Keratinocyte (primary cell): ENCODE data around the gene EGFR. TPM values are rescaled to one million over a fixed set of nuclear protein-coding genes. Genes with fewer than 3 reads are reported as not detected.

Experiments
- DNase-seq: peaks from one replicate; pipeline ENCODE4 v3.0.0-alpha.2; 2011; ENCODE audit warnings: low read depth, missing footprints, low spot score
- FAIRE-seq: peaks from 2 replicates; lab custom pipeline; 2011; peaks lifted over from hg19 to GRCh38; lab: Jason Lieb, UNC
- H2AFZ ChIP-seq: 2 replicates; pipeline ENCODE4 v1.6.0; 2012; ENCODE audit warnings: low read length, control low read depth, inconsistent platforms; ENCODE audit not compliant: control insufficient read depth
- H3K27ac ChIP-seq: 2 replicates; pipeline ENCODE4 v1.5.1; 2011; ENCODE audit warnings: low read length; ENCODE audit not compliant: control insufficient read depth, insufficient read depth
- H3K27me3 ChIP-seq: 3 replicates; pipeline ENCODE4 v1.6.0; 2011; ENCODE audit warnings: low read length; ENCODE audit not compliant: control insufficient read depth, insufficient read depth; ENCODE audit errors: extremely low read depth
- H3K36me3 ChIP-seq, 2 experiments: 2 replicates in 1 of 2; 3 replicates in 1 of 2; pipeline ENCODE4 v1.5.1; 2011; ENCODE audit warnings: low read length in 2 of 2, mild to moderate bottlenecking in 1 of 2; ENCODE audit not compliant: control insufficient read depth in 2 of 2, insufficient read depth in 2 of 2; ENCODE audit errors: extremely low read depth in 1 of 2
- H3K4me1 ChIP-seq: 3 replicates; pipeline ENCODE4 v1.5.1; 2011; ENCODE audit warnings: low read length; ENCODE audit not compliant: control insufficient read depth, insufficient read depth; ENCODE audit errors: extremely low read depth
- H3K4me2 ChIP-seq: 3 replicates; pipeline ENCODE4 v1.6.0; 2011; ENCODE audit warnings: low read depth, low read length; ENCODE audit not compliant: control insufficient read depth, insufficient read depth; ENCODE audit errors: extremely low read depth
- H3K4me3 ChIP-seq, 3 experiments: fragments of 200-600 bp in 1 of 3; sonication (generic) in 1 of 3; 2 replicates in 2 of 3; 3 replicates in 1 of 3; pipeline ENCODE4 v1.5.1; 2011 to 2016; ENCODE audit warnings: low read length in 3 of 3, mild to moderate bottlenecking in 3 of 3, control low read depth in 2 of 3, inconsistent platforms in 1 of 3, low read depth in 1 of 3, mixed read lengths in 1 of 3, mixed run types in 1 of 3, moderate library complexity in 1 of 3; ENCODE audit not compliant: control insufficient read depth in 2 of 3, insufficient read depth in 2 of 3; ENCODE audit errors: extremely low read depth in 1 of 3
- H3K79me2 ChIP-seq: 2 replicates; pipeline ENCODE4 v1.6.0; 2012; ENCODE audit warnings: low read length; ENCODE audit not compliant: control insufficient read depth, insufficient read depth
- H3K9ac ChIP-seq: 3 replicates; pipeline ENCODE4 v1.6.0; 2011; ENCODE audit warnings: low read length; ENCODE audit not compliant: control insufficient read depth, insufficient read depth; ENCODE audit errors: extremely low read depth
- H3K9me1 ChIP-seq: 3 replicates; pipeline ENCODE4 v1.6.0; 2011; ENCODE audit warnings: low read length; ENCODE audit not compliant: control insufficient read depth, insufficient read depth; ENCODE audit errors: extremely low read depth
- H3K9me3 ChIP-seq: 2 replicates; pipeline ENCODE4 v1.5.1; 2012; ENCODE audit warnings: low read depth, low read length; ENCODE audit not compliant: control insufficient read depth
- H4K20me1 ChIP-seq: 3 replicates; pipeline ENCODE4 v1.6.0; 2011; ENCODE audit warnings: low read length; ENCODE audit not compliant: control insufficient read depth, insufficient read depth; ENCODE audit errors: extremely low read depth
- EZH2 ChIP-seq: IDR thresholded peaks from one replicate; pipeline ENCODE4 v1.6.1; 2012; ENCODE audit warnings: inconsistent platforms, mild to moderate bottlenecking, low read length, moderate library complexity
- dilution Hi-C: fragments of 300-500 bp; cut with MboI; formaldehyde crosslinking; loops from one replicate; pipeline ENCODE4 v1.7.0; 2020; ENCODE audit warnings: low sequenced_read_pairs; ENCODE audit not compliant: extremely low pct_ligation_motif_present
- polyA plus RNA-seq, 5 experiments: library from polyadenylated mRNA; depleted of rRNA in 3 of 5; stranded (reverse) in 3 of 5; stranded (forward) in 1 of 5; unstranded in 1 of 5; fragments of >200 nt; gene quantifications; 1 replicate in 1 of 5; 2 replicates in 3 of 5; 3 replicates in 1 of 5; pipeline versions ENCODE4 v1.2.1 to v1.2.3, GENCODE V29; 2011 to 2012; ENCODE audit warnings: missing spikeins in 2 of 5, low read depth in 1 of 5, low replicate concordance in 1 of 5
- TF ChIP-seq, protein P1 (sequence below), 3 experiments: IDR thresholded peaks in 1 of 3; conservative IDR thresholded peaks in 1 of 3; optimal IDR thresholded peaks in 1 of 3; 2 replicates in 2 of 3; 3 replicates in 1 of 3; pipeline versions ENCODE3 to v1.5.1; 2011; ENCODE audit warnings: low read length in 3 of 3, mild to moderate bottlenecking in 3 of 3, moderate library complexity in 2 of 3, control low read depth in 1 of 3, inconsistent platforms in 1 of 3; ENCODE audit not compliant: insufficient read depth in 2 of 3; ENCODE audit errors: extremely low read depth in 1 of 3

The EGFR gene
- polyA plus RNA-seq, 1 donor (not counting 4 experiments of a cell fraction or from before 2014, with no cell fraction given), result 120 TPM

DNA sequence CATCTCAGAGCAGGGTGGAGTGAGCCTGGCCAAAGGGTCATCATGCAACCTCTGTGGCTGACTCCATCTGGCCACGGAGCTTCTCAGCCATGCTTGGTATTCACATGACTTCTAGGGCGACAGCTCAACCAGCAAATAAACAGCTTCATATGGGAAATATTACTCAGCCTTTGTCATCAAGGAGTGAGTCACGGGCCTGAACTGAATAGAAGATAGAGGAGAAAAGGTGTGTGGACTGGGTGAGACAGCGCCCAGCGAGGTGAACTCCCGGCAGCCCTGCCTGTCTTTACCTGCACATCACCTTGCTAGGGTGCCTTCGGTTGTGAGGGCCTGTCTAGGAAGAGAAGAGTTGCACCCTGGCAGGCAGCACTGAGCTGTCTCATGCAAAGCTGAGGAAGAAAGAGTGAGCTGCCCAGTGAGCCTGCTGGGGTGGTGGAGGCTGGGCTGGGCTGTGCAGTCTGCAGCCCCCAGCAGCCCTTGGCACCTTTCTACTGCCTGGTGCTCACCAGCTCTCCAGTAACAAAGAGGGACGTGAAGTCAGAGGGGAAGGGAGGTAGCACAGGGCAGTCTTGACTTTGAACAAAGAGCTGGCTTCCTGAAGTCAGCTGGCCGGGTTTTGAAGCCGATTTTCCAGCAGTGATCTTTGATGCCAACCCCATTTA, 114.2 kb downstream of the EGFR start:
- H3K4me1 ChIP-seq, result peaks cover 84% of the 10 kb centered on the region
- DNase-seq (peak; percentile 93), FAIRE-seq (no peak)
- H3K4me2 ChIP-seq, result peak overlapping the region; percentile 80
- H2AFZ ChIP-seq, result no peak overlapping the region
- TF ChIP-seq, protein P1, sequence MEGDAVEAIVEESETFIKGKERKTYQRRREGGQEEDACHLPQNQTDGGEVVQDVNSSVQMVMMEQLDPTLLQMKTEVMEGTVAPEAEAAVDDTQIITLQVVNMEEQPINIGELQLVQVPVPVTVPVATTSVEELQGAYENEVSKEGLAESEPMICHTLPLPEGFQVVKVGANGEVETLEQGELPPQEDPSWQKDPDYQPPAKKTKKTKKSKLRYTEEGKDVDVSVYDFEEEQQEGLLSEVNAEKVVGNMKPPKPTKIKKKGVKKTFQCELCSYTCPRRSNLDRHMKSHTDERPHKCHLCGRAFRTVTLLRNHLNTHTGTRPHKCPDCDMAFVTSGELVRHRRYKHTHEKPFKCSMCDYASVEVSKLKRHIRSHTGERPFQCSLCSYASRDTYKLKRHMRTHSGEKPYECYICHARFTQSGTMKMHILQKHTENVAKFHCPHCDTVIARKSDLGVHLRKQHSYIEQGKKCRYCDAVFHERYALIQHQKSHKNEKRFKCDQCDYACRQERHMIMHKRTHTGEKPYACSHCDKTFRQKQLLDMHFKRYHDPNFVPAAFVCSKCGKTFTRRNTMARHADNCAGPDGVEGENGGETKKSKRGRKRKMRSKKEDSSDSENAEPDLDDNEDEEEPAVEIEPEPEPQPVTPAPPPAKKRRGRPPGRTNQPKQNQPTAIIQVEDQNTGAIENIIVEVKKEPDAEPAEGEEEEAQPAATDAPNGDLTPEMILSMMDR (optimal IDR thresholded peaks at IDR 0.05 in 1 of 3, IDR thresholded peaks at IDR 0.05 in 1 of 3, conservative IDR thresholded peaks at IDR 0.05 in 1 of 3; ENCODE audit: extremely low read depth in 1 of 3, insufficient read depth in 2 of 3, low read length in 3 of 3), result no peak
- no peak for TF ChIP-seq EZH2
- peak overlapping the region in 2 of 3 experiments; percentile 4 to 52 for H3K4me3 ChIP-seq
- peak overlapping the region; percentile 99 for H3K27ac ChIP-seq
- no peaks in the 10 kb centered on the region for H3K27me3 ChIP-seq
- H3K79me2 ChIP-seq, result peaks cover 55% of the 10 kb centered on the region
- dilution Hi-C loops, result no loop called here
- H3K9me1 ChIP-seq, result peaks cover 3% of the 10 kb centered on the region
- no peaks in the 10 kb centered on the region for H4K20me1 ChIP-seq
- H3K9me3 ChIP-seq, result no peaks in the 10 kb centered on the region
- H3K9ac ChIP-seq, result peak overlapping the region; percentile 92
- peaks cover 1 to 11% of the 10 kb centered on the region in 2 experiments for H3K36me3 ChIP-seq

DNA sequence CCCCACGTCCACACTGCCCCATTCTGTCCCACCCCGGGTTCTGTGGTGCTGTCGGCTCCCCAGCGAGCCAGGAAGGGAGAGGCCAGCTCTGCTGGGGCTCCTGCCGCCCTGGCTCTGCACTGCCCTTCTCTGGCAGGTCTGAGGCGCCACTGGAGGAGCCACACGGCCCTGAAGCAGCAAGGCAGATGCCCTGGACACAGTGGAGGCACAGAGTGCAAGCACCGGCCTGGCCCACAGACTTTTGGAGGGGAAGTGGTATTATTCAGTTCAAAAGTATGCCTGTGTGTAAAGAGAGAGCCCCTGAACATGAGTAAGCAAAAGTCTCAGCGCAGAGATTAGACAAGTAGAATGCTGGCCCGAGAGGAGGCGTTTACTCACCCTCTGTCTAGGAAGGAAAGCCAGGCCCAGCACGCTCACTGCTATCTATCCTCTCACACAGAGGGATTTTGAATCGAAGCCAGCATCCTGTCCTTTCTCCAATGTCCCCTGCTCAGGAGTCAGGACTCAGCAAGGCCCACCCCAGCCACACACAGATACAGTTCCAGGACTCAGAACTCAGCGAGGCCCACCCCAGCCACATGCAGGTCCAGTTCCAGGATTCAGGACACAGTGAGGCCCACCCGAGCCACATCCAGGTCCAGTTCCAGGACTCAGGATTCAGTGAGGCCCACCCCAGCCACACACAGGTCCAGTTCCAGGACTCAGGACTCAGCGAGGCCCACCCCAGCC, 115.0 kb downstream of the EGFR start:
- dilution Hi-C loops, result no loop called here
- FAIRE-seq (peak; percentile 98), DNase-seq (no peak)
- TF ChIP-seq, protein P1 (optimal IDR thresholded peaks at IDR 0.05 in 1 of 3, IDR thresholded peaks at IDR 0.05 in 1 of 3, conservative IDR thresholded peaks at IDR 0.05 in 1 of 3; ENCODE audit: extremely low read depth in 1 of 3, insufficient read depth in 2 of 3, low read length in 3 of 3), result peak in 1 of 3 experiments; percentile 24
- TF ChIP-seq EZH2, result no peak
- peaks cover 61% of the 10 kb centered on the region for H3K79me2 ChIP-seq
- peaks cover 79% of the 10 kb centered on the region for H3K4me1 ChIP-seq
- no peaks in the 10 kb centered on the region for H4K20me1 ChIP-seq
- peak overlapping the region; percentile 92 for H3K9ac ChIP-seq
- peaks cover 3% of the 10 kb centered on the region for H3K9me1 ChIP-seq
- peak overlapping the region in 2 of 3 experiments; percentile 4 to 52 for H3K4me3 ChIP-seq
- no peaks in the 10 kb centered on the region for H3K27me3 ChIP-seq
- peaks cover 1 to 15% of the 10 kb centered on the region in 2 experiments for H3K36me3 ChIP-seq
- no peaks in the 10 kb centered on the region for H3K9me3 ChIP-seq
- H2AFZ ChIP-seq, result no peak overlapping the region
- H3K4me2 ChIP-seq, result peak overlapping the region; percentile 72
- peak overlapping the region; percentile 99 for H3K27ac ChIP-seq
